Measurements from ENCODE around the gene WWOX. TPM values are rescaled to one million over a fixed set of nuclear protein-coding genes. Genes with fewer than 3 reads are reported as not detected.

The WWOX gene
- polyA plus RNA-seq, 2 of the 4 experiments (the other 2 are of a cell fraction), result 16.0 to 17.2 TPM

- Histone ChIP-seq H3K4me3 (no peak overlapping the region), H3K9me3 (no peaks in the 10 kb centered on the region), H3K27ac (no peak overlapping the region), H3K4me2 (no peak overlapping the region), H3K4me1 (peaks cover 9% of the 10 kb centered on the region; the same call in 1 of the 3 replicates)
- DNase-seq (ENCODE audit: low read depth in 1 of 2, low spot score in 1 of 2), result no peak
- POLR2A ChIA-PET, result no interaction called here
- TF ChIP-seq EHMT2 (IDR thresholded peaks at IDR 0.05; ENCODE audit: low read depth), result no peak
- no peak for TF ChIP-seq NFE2L2 (conservative IDR thresholded peaks at IDR 0.05; ENCODE audit: low read length)
- no peak for TF ChIP-seq MAFK (IDR thresholded peaks at IDR 0.05; ENCODE audit: partially characterized antibody)
- TF ChIP-seq BHLHE40 (IDR thresholded peaks at IDR 0.05; ENCODE audit: low read depth, low read length), result no peak
- no peak for TF ChIP-seq TFCP2L1 (CRISPR knock-in tag; IDR thresholded peaks at IDR 0.05)
- no peak for TF ChIP-seq CTCF (IDR thresholded peaks at IDR 0.05)
- TF ChIP-seq RCOR1 (IDR thresholded peaks at IDR 0.05; ENCODE audit: low read depth, low read length), result no peak
- TF ChIP-seq RNF2 (IDR thresholded peaks at IDR 0.05; ENCODE audit: borderline replicate concordance, low read depth), result no peak
- no peak for TF ChIP-seq BCL3 (IDR thresholded peaks at IDR 0.05)
- TF ChIP-seq KDM1A (IDR thresholded peaks at IDR 0.05; ENCODE audit: low read depth), result no peak
- TF ChIP-seq GATA3 (IDR thresholded peaks at IDR 0.05; ENCODE audit: borderline replicate concordance), result no peak
- TF ChIP-seq ATOH8 (CRISPR knock-in tag; IDR thresholded peaks at IDR 0.05; ENCODE audit: low read depth), result no peak
- TF ChIP-seq RAD21 (conservative IDR thresholded peaks at IDR 0.05 in 1 of 2, IDR thresholded peaks at IDR 0.05 in 1 of 2), result no peak
- no peak for TF ChIP-seq TP53 (CRISPR knock-in tag; IDR thresholded peaks at IDR 0.05)
- TF ChIP-seq MAX (IDR thresholded peaks at IDR 0.05), result no peak
- no peak for TF ChIP-seq HDAC2 (IDR thresholded peaks at IDR 0.05)
- TF ChIP-seq KDM5A (IDR thresholded peaks at IDR 0.05), result no peak
- CTCF ChIA-PET, result no interaction called here
- ATAC-seq, result no peak
- FAIRE-seq, result no peak
- 76% methylated on average over 7 of the region's 7 CpGs for WGBS (ENCODE audit: missing lambda C conversion rate)
These were observed 190.4 kb downstream of the WWOX start for GRCh38 chr16:78289844-78290277.

- FAIRE-seq (no peak), DNase-seq (ENCODE audit: low read depth in 1 of 2, low spot score in 1 of 2) (no peak), ATAC-seq (no peak)
- Histone ChIP-seq H3K4me1 (peaks cover 7% of the 10 kb centered on the region; the same call in 1 of the 3 replicates), H3K4me3 (no peak overlapping the region), H3K4me2 (no peak overlapping the region), H3K27ac (no peak overlapping the region), H3K9me3 (no peaks in the 10 kb centered on the region)
- WGBS (ENCODE audit: missing lambda C conversion rate), result 91% methylated on average over 6 of the region's 6 CpGs
- ChIA-PET CTCF (no interaction called here), POLR2A (no interaction called here)
- TF ChIP-seq ELK1 (IDR thresholded peaks at IDR 0.05; ENCODE audit: low read depth, low read length), result no peak
- no peak for TF ChIP-seq EP300 (IDR thresholded peaks at IDR 0.05)
- TF ChIP-seq RARB (CRISPR knock-in tag; IDR thresholded peaks at IDR 0.05), result no peak
- no peak for TF ChIP-seq RNF2 (IDR thresholded peaks at IDR 0.05; ENCODE audit: borderline replicate concordance, low read depth)
- no peak for TF ChIP-seq TFCP2L1 (CRISPR knock-in tag; IDR thresholded peaks at IDR 0.05)
- no peak for TF ChIP-seq ZFP36 (IDR thresholded peaks at IDR 0.05; ENCODE audit: borderline replicate concordance, partially characterized antibody)
These were observed 190.9 kb downstream of the WWOX start for GRCh38 chr16:78290395-78290794.
